ENCODE measurements around the gene AHCYL1.

DNA sequence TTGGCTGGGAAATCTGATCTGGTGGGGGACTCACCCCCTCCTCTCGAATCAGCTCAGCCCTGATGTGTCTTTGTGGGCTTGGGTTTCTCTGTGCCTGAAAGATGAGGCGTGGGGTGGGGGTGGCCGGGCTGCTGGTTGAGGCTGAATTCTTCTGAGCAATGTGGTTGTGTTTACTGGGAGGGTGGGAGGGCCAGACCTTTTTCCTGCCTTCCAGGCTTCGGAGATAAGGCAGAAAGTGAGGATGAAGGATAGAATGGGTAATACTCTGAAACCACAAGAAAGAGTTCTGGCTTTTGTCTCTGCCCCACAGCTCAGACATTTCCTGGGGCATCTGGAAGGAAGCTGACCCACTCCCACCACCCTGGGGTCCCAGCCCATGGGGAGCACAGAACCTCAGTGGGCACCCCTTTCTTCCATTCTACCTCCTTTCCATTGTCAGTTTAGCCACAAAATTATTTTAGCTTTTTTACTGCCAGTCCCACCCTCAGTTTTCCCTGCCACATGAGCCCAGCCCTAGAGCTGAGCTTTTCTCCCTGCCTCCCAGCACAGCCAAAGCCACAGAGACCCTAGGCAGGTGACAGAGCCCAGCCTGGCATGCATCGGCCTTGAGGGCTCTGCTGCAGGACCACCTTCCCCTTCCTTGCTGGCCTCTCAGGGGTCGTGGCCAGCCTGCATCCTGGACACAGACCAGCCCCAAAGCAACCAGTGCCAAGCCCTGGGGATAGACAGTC is 74.7 kb downstream of the AHCYL1 start:
- TF ChIP-seq, protein P1, sequence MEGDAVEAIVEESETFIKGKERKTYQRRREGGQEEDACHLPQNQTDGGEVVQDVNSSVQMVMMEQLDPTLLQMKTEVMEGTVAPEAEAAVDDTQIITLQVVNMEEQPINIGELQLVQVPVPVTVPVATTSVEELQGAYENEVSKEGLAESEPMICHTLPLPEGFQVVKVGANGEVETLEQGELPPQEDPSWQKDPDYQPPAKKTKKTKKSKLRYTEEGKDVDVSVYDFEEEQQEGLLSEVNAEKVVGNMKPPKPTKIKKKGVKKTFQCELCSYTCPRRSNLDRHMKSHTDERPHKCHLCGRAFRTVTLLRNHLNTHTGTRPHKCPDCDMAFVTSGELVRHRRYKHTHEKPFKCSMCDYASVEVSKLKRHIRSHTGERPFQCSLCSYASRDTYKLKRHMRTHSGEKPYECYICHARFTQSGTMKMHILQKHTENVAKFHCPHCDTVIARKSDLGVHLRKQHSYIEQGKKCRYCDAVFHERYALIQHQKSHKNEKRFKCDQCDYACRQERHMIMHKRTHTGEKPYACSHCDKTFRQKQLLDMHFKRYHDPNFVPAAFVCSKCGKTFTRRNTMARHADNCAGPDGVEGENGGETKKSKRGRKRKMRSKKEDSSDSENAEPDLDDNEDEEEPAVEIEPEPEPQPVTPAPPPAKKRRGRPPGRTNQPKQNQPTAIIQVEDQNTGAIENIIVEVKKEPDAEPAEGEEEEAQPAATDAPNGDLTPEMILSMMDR (IDR thresholded peaks at IDR 0.05; ENCODE audit: insufficient read depth, low read length), result no peak
- no peak for TF ChIP-seq POLR2AphosphoS5 (IDR thresholded peaks at IDR 0.05; ENCODE audit: low read depth)
- no peak for TF ChIP-seq GABPA (IDR thresholded peaks at IDR 0.05; ENCODE audit: low read depth)
- TF ChIP-seq REST (IDR thresholded peaks at IDR 0.05; ENCODE audit: insufficient replicate concordance, low read depth), result no peak
- no peak for TF ChIP-seq SPI1 (IDR thresholded peaks at IDR 0.05; ENCODE audit: borderline replicate concordance, low read depth)
